Stimulated activated CD4-positive, alpha-beta T cell treated with anti-CD3 and anti-CD28 coated beads, Interleukin-1b, Interleukin-23, amount 100 ng/mL, for 1 hour (primary cell): ENCODE results near the gene PLXNA1.

Experiments used
- DNase-seq, 2 donors: peaks; one replicate each; pipeline ENCODE4 v3.0.0-alpha.2; 2020; ENCODE audit warnings: low read depth in 2 of 2

Gene PLXNA1

GRCh38 chr3:126967386-126967785, 15.5 kb upstream of the PLXNA1 start:
- no peak for DNase-seq

- DNase-seq, result no peak
These were observed 14.2 kb upstream of the PLXNA1 start for GRCh38 chr3:126968391-126969390.

GRCh38 chr3:126969586-126969985, 13.3 kb upstream of the PLXNA1 start:
- DNase-seq, result no peak

GRCh38 chr3:126970101-126970500, 12.8 kb upstream of the PLXNA1 start:
- no peak for DNase-seq

- no peak for DNase-seq
These were observed 12.0 kb upstream of the PLXNA1 start for GRCh38 chr3:126970921-126971320.

GRCh38 chr3:126971891-126972351, 11.0 kb upstream of the PLXNA1 start:
- DNase-seq, result no peak

GRCh38 chr3:126972866-126973265, 10.0 kb upstream of the PLXNA1 start:
- DNase-seq, result no peak

- no peak for DNase-seq
These were observed 9.1 kb upstream of the PLXNA1 start for GRCh38 chr3:126973814-126974213.

- no peak for DNase-seq
These were observed 8.2 kb upstream of the PLXNA1 start for GRCh38 chr3:126974756-126975155.

- DNase-seq, result no peak
These were observed 6.0 kb upstream of the PLXNA1 start for GRCh38 chr3:126976906-126977305.

GRCh38 chr3:126977821-126978220, 5.1 kb upstream of the PLXNA1 start:
- DNase-seq, result no peak

GRCh38 chr3:126978291-126978690, 4.6 kb upstream of the PLXNA1 start:
- DNase-seq, result no peak

- DNase-seq, result no peak
These were observed 3.8 kb upstream of the PLXNA1 start for GRCh38 chr3:126979046-126979628.

- no peak for DNase-seq
These were observed 2.6 kb upstream of the PLXNA1 start for GRCh38 chr3:126980266-126980811.

- peak; percentile 14 to 39 for DNase-seq
These were observed 817 bp upstream of the PLXNA1 start for GRCh38 chr3:126982126-126982470.

- DNase-seq, result no peak
These were observed 349 bp downstream of the PLXNA1 start for GRCh38 chr3:126983276-126983652.

GRCh38 chr3:126983653-126984390, 907 bp downstream of the PLXNA1 start:
- peak in 1 of 2 donors; percentile 2 for DNase-seq

GRCh38 chr3:126984391-126985131, 1.6 kb downstream of the PLXNA1 start:
- DNase-seq, result no peak

- DNase-seq, result no peak
These were observed 2.4 kb downstream of the PLXNA1 start for GRCh38 chr3:126985132-126985985.

GRCh38 chr3:126986001-126986400, 3.1 kb downstream of the PLXNA1 start:
- DNase-seq, result no peak
